ENCODE data around the gene ZNF174.

The ZNF174 gene

GRCh38 chr16:3444032-3444388, 43.0 kb downstream of the ZNF174 start:
- DNase-seq, result peak in 1 of 2 experiments; percentile 62

DNA sequence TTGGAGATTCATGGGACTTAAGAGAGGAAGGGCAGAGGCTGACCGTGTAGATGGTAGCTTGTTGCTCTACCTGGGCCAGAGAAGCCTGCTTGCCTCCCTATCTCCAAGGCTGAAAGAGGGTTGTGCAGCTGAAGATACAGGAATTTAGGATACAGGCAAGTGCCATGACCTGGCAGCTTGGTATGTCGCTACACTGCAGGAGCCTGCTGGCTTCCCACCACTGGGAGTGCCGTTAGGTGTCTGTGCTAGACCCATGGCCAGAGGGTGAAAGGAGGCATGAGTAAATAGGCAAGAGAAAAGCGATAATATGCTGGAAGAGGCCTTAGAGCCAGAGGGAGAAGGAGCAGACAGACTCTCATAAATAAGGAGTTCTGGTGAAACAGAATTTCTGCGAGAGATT, 53.1 kb downstream of the ZNF174 start:
- no peak for DNase-seq

DNA sequence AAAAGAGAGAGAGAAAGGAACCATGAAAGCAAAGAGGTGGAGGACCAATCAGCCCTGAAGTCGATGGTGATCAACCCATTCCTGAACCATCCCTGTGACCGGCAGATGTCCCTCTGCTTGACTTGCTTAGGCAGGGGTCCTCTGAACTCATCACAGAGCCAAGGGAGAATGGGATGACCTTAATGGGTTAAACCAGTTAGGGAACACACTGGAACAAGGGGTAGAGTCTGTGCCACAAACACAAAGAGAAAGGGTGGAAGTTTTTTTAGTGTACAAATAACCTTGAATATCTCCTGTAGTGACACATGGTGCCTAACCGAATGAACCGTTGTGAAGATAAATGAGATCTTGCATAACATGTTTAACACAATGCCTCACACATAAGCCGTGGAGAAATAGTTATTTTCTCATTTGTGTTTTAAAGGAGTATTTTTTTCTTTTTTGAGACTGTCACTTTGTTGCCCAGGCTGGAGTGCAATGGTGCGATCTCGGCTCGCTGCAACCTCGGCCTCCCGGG, 53.7 kb downstream of the ZNF174 start:
- no peak for DNase-seq

- DNase-seq, result peak; percentile 88 to 92
Observed at GRCh38 chr16:3457434-3458252, 56.6 kb downstream of the ZNF174 start.

DNA sequence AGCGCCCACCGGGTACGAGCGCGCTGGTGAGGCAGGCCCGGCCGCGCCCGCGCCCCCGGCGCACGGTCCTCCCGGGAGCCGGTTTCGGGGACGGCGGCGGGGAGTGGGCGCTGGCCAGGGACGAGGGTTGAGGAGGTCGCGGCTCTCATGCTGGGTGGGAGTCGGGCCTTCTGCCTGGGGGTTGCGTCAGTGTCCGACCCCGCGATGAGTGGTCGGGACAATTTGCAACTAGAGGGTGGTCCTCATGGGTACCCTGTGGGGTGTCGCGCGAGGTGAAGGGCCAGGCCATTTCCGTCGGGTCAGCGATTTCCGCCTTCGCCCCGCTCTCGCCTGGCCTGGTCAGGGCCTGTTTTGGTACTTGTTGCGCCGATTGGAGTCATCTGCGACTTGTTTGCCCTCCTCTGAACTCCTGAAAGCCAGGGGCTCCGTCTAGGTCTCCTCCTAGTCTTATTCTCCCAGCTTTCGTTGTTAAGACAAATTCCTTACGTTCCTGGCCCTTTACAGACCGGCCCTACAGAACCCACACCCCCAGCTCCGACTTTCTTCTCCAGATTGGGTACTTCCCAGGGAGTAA, 57.4 kb downstream of the ZNF174 start:
- no peak for DNase-seq

GRCh38 chr16:3458852-3459361, 57.9 kb downstream of the ZNF174 start:
- DNase-seq, result no peak

Measured in stimulated activated CD4-positive, alpha-beta T cell treated with anti-CD3 and anti-CD28 coated beads, Interleukin-4, amount 100 ng/mL, for 4 hours (primary cell).